ENCODE results near the gene TTC12. TPM values are rescaled to one million over a fixed set of nuclear protein-coding genes. Genes with fewer than 3 reads are reported as not detected.
"Not testable (repeated sequence)": the region's sequence is repeated elsewhere in the genome, so short reads cannot be mapped to it uniquely, and the experiment has no call there.

The TTC12 gene
- total and polyA plus RNA-seq, 2 of the 8 experiments (the other 6 are each of a cell fraction or from before 2014, with no cell fraction given) = 4.7 to 9.0 TPM

- H2BK15ac ChIP-seq (ENCODE audit: low read length); H2BK12ac ChIP-seq (ENCODE audit: low read depth, low read length); H2AK5ac ChIP-seq (ENCODE audit: low read depth, low read length); POLR2A ChIA-PET (ENCODE audit: partially characterized antibody); H3K4ac ChIP-seq (replicated peaks; ENCODE audit: insufficient read length, low read depth, low read length); H3K79me2 ChIP-seq (ENCODE audit: control insufficient read depth in 1 of 2, insufficient read depth in 2 of 2, low read length in 2 of 2); DNase-seq (ENCODE audit: low read depth in 1 of 2, low spot score in 2 of 2); H3K23ac ChIP-seq (ENCODE audit: insufficient read length); H3K79me1 ChIP-seq (ENCODE audit: low read depth, low read length); H3K14ac ChIP-seq (ENCODE audit: insufficient read length); H2BK120ac ChIP-seq (replicated peaks; ENCODE audit: low read depth, low read length); H2BK20ac ChIP-seq (ENCODE audit: low read length); H3K27me3 ChIP-seq (replicated peaks in 1 of 4; ENCODE audit: control insufficient read depth in 3 of 4, extremely low read depth in 1 of 4, insufficient read depth in 3 of 4, low read length in 3 of 4); H3K18ac ChIP-seq (ENCODE audit: extremely low read depth, low read length); H3K4me2 ChIP-seq (ENCODE audit: insufficient read depth in 1 of 2, low read depth in 2 of 2, low read length in 2 of 2); H3K23me2 ChIP-seq (ENCODE audit: low read depth, low read length); H2BK5ac ChIP-seq (ENCODE audit: low read depth, low read length); H3K4me3 ChIP-seq (ENCODE audit: extremely low read depth in 1 of 4, insufficient read depth in 2 of 4, low read depth in 3 of 4, low read length in 4 of 4); H4K8ac ChIP-seq (ENCODE audit: extremely low read depth, insufficient read depth, low read length); H3K36me3 ChIP-seq (ENCODE audit: control insufficient read depth in 2 of 4, insufficient read depth in 4 of 4, low read length in 3 of 4); H4K91ac ChIP-seq (replicated peaks; ENCODE audit: insufficient read length, low read length); H3K27ac ChIP-seq (ENCODE audit: low read depth, low read length); H3K9me3 ChIP-seq (ENCODE audit: insufficient read depth in 2 of 2, low read depth in 1 of 2, low read length in 1 of 2); H4K5ac ChIP-seq (ENCODE audit: insufficient read length, low read depth, low read length); H2AFZ ChIP-seq (ENCODE audit: low read length); H3K4me1 ChIP-seq (replicated peaks in 1 of 4; ENCODE audit: control insufficient read depth in 3 of 4, insufficient read depth in 4 of 4, low read length in 3 of 4); H3K56ac ChIP-seq (replicated peaks; ENCODE audit: insufficient read length, low read depth, low read length); FAIRE-seq; H4K20me1 ChIP-seq (replicated peaks in 1 of 2; ENCODE audit: control insufficient read depth in 1 of 2, insufficient read depth in 2 of 2, low read length in 2 of 2); H3K9ac ChIP-seq (replicated peaks in 1 of 4; ENCODE audit: extremely low read depth in 1 of 4, low read depth in 3 of 4, low read length in 3 of 4): not testable (repeated sequence)
- CTCF ChIA-PET (ENCODE audit: partially characterized antibody) = interaction anchor here (0.7 to 1.4 kb wide), 4 partner anchors 9 to 711 kb away, joined by 3 to 6 read pairs (median 3); no protein-coding TSS in a partner anchor
- WGBS, 2 experiments (ENCODE audit: extremely low coverage in 1 of 2, insufficient coverage in 1 of 2, insufficient read length in 1 of 2, insufficient replicate concordance in 2 of 2, low coverage in 1 of 2, low lambda C conversion rate in 2 of 2, missing lambda C conversion rate in 1 of 2) = 93% methylated on average over 3 of the region's 3 CpGs; no CpG with 5 or more reads in 1 of the 2 experiments
These were observed 15.9 kb upstream of the TTC12 start for GRCh38 chr11:113298496-113298895.
